Measurements from ENCODE around the gene KCNJ1. TPM values are rescaled to one million over a fixed set of nuclear protein-coding genes. Genes with fewer than 3 reads are reported as not detected.
A peak's percentile ranks its signal among the peaks of the same experiment; 100 is the strongest.

The KCNJ1 gene
- total and polyA plus RNA-seq, 10 donors: 0.02 to 0.09 (median 0.03) TPM; not detected in 7

DNA sequence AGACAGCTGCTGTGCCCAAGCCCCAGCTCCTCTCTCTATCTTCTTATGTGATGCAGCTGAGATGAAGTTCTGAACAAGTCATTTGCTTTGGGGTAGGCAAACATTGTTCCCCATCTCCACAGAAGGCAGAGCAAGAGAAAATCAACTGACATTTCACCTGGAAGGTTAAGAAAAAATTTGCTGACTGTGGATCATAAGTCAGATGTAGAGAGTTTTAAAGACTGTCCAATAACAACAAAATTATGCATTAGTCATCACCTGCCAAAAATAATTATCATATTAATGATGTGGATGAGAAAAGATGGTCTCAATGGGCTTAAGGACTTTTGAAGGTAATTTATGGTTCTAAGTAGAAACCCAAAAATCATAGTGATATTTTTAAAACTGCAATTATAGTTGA, 59.2 kb downstream of the KCNJ1 start:
- Histone ChIP-seq H3K4me3 (no peak overlapping the region), H3K36me3 (peaks cover 3 to 98% (median 88%) of the 10 kb centered on the region in 6 donors), H3K9me3 (no peaks in the 10 kb centered on the region), H3K27me3 (replicated peaks in 1 of 7) (no peaks in the 10 kb centered on the region), H3K27ac (peak overlapping the region in 1 of 8 donors; percentile 29), H3K4me1 (peaks cover 0 to 19% (median 17%) of the 10 kb centered on the region in 6 donors)
- intact Hi-C loops (cut with DNase I; ENCODE audit: low total_unique reads): no loop called here
- TF ChIP-seq, protein P1, sequence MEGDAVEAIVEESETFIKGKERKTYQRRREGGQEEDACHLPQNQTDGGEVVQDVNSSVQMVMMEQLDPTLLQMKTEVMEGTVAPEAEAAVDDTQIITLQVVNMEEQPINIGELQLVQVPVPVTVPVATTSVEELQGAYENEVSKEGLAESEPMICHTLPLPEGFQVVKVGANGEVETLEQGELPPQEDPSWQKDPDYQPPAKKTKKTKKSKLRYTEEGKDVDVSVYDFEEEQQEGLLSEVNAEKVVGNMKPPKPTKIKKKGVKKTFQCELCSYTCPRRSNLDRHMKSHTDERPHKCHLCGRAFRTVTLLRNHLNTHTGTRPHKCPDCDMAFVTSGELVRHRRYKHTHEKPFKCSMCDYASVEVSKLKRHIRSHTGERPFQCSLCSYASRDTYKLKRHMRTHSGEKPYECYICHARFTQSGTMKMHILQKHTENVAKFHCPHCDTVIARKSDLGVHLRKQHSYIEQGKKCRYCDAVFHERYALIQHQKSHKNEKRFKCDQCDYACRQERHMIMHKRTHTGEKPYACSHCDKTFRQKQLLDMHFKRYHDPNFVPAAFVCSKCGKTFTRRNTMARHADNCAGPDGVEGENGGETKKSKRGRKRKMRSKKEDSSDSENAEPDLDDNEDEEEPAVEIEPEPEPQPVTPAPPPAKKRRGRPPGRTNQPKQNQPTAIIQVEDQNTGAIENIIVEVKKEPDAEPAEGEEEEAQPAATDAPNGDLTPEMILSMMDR (IDR thresholded peaks at IDR 0.05 in 8 of 11, conservative IDR thresholded peaks at IDR 0.05 in 3 of 11): no peak
- TF ChIP-seq POLR2AphosphoS5 (IDR thresholded peaks at IDR 0.05) (no peak), POLR2A (IDR thresholded peaks at IDR 0.05) (no peak)
- no peak for DNase-seq

DNA sequence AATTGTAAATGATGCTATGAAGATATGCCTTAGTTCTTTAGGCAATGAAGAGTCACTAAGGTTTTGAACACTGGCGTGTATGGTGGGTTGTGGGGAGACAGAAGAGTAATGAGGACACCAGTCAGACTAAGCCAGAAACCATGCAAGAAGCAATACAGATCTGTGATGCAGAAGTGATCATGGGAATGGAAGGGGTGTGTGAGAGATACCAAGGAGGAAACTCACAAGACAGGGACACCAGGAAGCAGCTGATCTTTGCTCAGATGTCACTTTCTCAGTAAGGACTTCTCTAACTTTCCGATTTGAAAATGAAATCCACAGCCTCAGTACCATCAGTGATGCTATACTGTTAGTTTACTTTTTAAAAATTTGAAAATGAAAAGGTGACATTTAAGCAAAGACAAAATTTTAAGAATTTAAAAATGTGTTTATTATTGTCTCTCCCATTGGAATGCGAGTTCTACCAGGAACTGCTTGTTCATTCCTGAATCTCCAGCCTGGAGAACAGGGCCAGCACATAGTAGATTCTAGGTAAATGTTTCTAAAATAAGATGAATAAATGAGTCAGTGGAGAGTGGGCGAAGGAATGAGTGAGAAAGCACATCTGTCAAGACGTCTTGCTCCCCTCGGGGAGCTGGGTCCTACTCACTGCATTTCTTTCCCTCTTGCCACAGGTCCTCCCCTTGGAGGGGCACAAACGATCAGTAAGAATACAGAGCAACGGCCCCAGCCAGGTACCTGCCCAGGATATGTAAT, 60.4 kb downstream of the KCNJ1 start:
- 78 to 88% (median 83%) methylated on average over 8 of the region's 8 CpGs for WGBS, 5 donors
- H3K36me3 ChIP-seq: peaks cover 3 to 100% (median 82%) of the 10 kb centered on the region in 6 donors
- H3K4me1 ChIP-seq: peaks cover 6 to 31% (median 30%) of the 10 kb centered on the region in 6 donors
- intact Hi-C loops (cut with DNase I; ENCODE audit: low total_unique reads): no loop called here
- no peaks in the 10 kb centered on the region for H3K9me3 ChIP-seq
- DNase-seq: no peak
- TF ChIP-seq POLR2A (IDR thresholded peaks at IDR 0.05): no peak
- TF ChIP-seq POLR2AphosphoS5 (IDR thresholded peaks at IDR 0.05): no peak
- TF ChIP-seq, protein P1 (IDR thresholded peaks at IDR 0.05 in 8 of 11, conservative IDR thresholded peaks at IDR 0.05 in 3 of 11): no peak
- peak overlapping the region in 1 of 8 donors; percentile 67 for H3K27ac ChIP-seq
- H3K4me3 ChIP-seq: no peak overlapping the region
- H3K27me3 ChIP-seq (replicated peaks in 1 of 7): no peaks in the 10 kb centered on the region

DNA sequence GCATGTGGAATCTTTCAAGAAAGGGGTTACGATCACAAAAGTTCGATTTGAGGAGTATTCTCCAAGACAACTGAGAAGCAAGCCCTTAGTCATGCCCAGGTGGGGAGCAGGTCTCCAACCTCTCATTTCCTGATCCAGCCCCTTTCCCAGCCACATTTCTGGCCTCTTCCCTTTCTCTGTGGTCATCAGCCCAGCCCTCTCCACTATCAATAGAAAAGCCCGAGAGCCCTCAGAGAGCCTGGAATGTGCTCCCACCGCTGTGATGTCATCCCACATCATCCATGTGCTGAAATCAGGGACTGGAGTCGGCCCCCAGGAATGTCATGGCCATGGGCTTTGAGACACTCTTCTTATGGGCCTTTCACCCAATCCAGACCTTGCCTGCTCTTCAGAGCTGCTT, 62.6 kb downstream of the KCNJ1 start:
- Histone ChIP-seq H3K9me3 (no peaks in the 10 kb centered on the region), H3K27ac (peak overlapping the region in 7 of 8 donors; percentile 3 to 67 (median 54)), H3K4me1 (peaks cover 6 to 52% (median 36%) of the 10 kb centered on the region in 6 donors), H3K4me3 (no peak overlapping the region), H3K36me3 (peaks cover 3 to 100% (median 78%) of the 10 kb centered on the region in 6 donors), H3K27me3 (replicated peaks in 1 of 7) (no peaks in the 10 kb centered on the region)
- no peak for DNase-seq
- intact Hi-C loops (cut with DNase I; ENCODE audit: low total_unique reads): no loop called here
- TF ChIP-seq POLR2A (IDR thresholded peaks at IDR 0.05) (no peak), POLR2AphosphoS5 (IDR thresholded peaks at IDR 0.05) (no peak)
- TF ChIP-seq, protein P1 (IDR thresholded peaks at IDR 0.05 in 8 of 11, conservative IDR thresholded peaks at IDR 0.05 in 3 of 11): no peak
- WGBS, 5 donors: 86 to 94% (median 91%) methylated on average over 5 of the region's 5 CpGs

DNA sequence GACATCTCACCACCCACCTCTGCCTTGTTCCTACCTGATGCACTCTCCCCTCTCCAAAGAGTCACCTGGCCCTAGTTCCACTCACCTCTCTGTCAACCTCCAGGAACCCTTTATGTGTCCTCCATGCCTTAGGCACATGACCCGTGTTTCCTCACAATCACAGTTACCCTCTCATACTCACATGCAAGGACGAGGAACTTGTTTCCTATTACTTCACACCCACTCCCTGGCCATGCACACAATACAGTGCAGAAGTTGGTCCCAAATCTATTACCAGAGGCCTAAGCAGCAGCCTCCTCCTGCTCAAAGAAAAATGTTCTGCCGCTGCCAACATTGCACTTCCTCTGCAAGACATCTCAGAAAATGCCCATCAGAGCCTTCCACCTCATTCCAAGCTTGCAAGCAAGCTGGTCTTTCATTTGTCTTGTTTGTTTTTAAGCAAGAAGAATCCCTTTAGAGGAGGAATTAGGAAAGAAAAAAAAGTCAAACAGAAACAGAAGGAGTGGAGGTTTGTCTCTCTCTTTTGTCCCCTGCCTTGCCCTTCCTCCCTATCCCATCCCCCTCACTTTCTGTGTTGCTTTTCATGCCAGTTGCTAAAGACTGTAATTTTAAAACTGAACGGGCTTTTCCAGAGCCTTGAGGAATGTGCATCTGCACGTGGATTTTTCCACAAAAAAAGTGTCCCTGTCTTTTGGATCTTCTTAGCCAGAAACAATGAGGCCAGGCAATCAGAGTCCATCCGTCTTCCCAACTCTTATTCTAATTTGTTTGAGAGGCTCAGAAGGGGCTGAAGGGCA, 63.4 kb downstream of the KCNJ1 start:
- TF ChIP-seq POLR2AphosphoS5 (IDR thresholded peaks at IDR 0.05): peak in 1 of 3 donors; percentile 40
- TF ChIP-seq POLR2A (IDR thresholded peaks at IDR 0.05): no peak
- TF ChIP-seq, protein P1 (IDR thresholded peaks at IDR 0.05 in 8 of 11, conservative IDR thresholded peaks at IDR 0.05 in 3 of 11): no peak
- H3K36me3 ChIP-seq: peaks cover 0 to 100% (median 78%) of the 10 kb centered on the region in 6 donors
- DNase-seq: no peak
- H3K4me3 ChIP-seq: no peak overlapping the region
- no peaks in the 10 kb centered on the region for H3K27me3 ChIP-seq (replicated peaks in 1 of 7)
- H3K9me3 ChIP-seq: no peaks in the 10 kb centered on the region
- H3K27ac ChIP-seq: peak overlapping the region in 6 of 8 donors; percentile 3 to 67 (median 54)
- intact Hi-C loops (cut with DNase I; ENCODE audit: low total_unique reads): no loop called here
- H3K4me1 ChIP-seq: peaks cover 6 to 55% (median 36%) of the 10 kb centered on the region in 6 donors
- WGBS, 5 donors: 58 to 73% (median 62%) methylated on average over 6 of the region's 6 CpGs
